GM18907 (cell line): Measurements from ENCODE around the gene EID3.
"Not testable (repeated sequence)": the region's sequence is repeated elsewhere in the genome, so short reads cannot be mapped to it uniquely, and the experiment has no call there.

Experiments
- ATAC-seq: cut with Tn5 transposase; IDR thresholded peaks from one replicate; pipeline ENCODE4 v1.9.1; 2021; ENCODE audit warnings: mild to moderate bottlenecking, moderate library complexity; ENCODE audit not compliant: unreplicated experiment

Gene EID3

DNA sequence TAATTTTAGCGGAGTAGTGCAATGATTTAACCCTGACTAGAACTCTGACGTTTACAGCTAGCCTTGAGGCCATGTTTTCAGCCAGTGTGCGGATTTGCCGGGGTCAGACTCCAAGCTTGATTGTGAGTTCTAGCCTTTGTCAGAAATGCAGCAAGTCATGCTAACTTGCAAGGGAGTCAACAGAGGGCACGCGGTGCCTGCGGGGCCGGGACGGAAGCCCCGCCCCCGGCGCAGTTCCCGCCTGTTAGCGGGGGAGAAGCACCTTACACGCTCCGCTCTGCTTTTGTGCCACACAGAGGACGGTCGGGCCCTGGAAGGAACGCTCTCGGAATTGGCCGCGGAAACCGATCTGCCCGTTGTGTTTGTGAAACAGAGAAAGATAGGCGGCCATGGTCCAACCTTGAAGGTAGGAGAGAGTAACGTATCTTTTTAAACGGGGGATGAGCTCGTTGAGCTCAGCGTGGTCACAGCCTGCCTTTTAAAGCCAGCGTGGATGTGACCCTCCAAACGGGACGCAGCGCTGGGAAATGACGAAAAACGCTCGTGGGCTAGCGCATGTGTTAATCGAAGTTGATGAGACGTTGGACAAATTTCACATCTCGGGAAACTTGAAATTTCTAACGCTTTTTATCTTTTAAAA is 14.8 kb upstream of the EID3 start:
- peak; percentile 52 for ATAC-seq

- no peak for ATAC-seq
Measured at GRCh38 chr12:104290320-104290719, 13.2 kb upstream of the EID3 start.

- ATAC-seq, result no peak
Measured at GRCh38 chr12:104290855-104291254, 12.7 kb upstream of the EID3 start.

- ATAC-seq, result no peak
Measured at GRCh38 chr12:104291867-104292524, 11.5 kb upstream of the EID3 start.

- no peak for ATAC-seq
Measured at GRCh38 chr12:104292872-104293794, 10.4 kb upstream of the EID3 start.

DNA sequence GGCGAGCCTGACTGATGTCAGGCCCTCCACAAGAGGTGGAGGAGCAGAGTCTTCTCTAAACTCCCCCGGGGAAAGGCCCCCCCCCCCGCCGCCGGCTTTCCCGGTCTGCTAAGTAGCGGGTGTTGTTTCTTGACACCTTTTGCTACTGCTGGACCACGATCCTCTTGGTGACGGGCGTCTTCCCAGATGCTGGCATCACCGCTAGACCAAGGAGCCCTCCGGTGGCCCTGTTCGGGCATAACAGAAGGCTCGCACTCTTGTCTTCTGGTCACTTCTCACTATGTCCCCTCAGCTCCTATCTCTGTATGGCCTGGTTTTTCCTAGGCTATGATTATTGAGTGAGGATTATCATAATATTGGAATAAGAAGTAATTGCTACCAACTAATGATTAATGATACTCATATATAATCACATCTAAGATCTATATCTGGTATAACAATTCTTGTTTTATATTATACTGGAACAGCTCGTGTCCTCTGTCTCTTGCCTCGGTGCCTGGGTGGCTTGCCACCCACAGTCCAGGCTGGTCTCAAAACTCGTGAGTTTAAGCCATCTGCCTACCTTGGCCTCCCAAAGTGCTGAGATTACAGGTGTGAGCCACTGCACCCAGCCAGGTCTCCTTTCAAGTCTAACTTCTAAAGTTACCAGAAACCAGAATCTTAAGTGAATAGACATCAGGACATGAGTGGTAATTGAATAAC is 9.2 kb upstream of the EID3 start:
- ATAC-seq, result not testable (repeated sequence)

GRCh38 chr12:104294927-104295668 is 8.4 kb upstream of the EID3 start:
- ATAC-seq, result no peak

- ATAC-seq, result no peak
Measured at GRCh38 chr12:104295954-104296353, 7.6 kb upstream of the EID3 start.

- no peak for ATAC-seq
Measured at GRCh38 chr12:104296718-104297117, 6.8 kb upstream of the EID3 start.

GRCh38 chr12:104297477-104298113 is 5.9 kb upstream of the EID3 start:
- no peak for ATAC-seq

- ATAC-seq, result no peak
Measured at GRCh38 chr12:104299842-104300481, 3.6 kb upstream of the EID3 start.

DNA sequence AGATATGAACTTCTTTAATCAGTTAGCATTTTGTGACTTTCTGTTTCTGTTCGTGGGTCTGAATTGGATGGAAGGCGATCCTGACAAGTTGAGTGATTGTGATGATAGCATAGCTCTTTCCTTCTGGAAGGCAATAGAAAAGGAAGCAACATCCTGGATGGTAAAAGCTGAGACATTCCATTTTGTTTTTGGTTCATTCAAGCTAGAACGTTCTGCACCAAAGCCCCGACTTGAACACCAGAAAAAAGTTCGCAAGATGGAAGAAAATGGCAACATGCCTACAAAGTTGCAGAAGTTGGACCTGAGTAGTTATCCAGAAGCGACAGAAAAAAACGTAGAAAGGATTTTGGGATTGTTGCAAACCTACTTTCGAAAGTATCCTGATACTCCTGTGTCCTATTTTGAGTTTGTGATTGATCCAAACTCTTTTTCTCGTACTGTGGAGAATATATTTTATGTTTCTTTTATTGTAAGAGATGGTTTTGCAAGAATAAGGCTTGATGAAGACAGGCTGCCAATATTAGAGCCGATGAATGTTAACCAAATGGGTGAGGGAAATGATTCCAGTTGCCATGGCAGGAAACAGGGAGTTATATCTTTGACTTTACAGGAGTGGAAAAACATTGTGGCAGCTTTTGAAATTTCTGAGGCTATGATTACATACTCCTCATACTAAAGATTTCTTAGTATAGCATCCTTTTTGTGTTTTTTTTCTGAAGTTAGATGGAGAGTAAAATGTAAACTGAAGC is 896 bp downstream of the EID3 start:
- no peak for ATAC-seq

DNA sequence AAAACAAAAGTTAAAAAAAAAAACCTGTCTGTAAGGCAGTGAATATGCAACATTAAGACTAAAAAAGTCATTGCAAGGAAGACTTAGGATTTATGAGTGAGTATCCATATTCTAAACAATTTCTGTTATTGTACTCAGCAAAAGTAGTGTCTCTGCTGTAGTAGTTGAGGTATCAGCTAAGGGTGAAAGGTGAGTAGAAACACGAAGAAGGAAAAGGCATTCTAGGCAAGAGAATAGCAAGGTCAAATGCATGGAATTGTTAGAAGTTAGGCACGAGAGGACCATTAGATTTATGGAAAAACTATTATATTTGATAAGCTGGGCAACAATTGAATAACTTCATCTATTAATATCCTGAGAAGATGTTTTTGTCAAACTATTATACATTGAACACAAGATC is 1.8 kb downstream of the EID3 start:
- no peak for ATAC-seq

- ATAC-seq, result no peak
Measured at GRCh38 chr12:104306376-104306775, 2.8 kb downstream of the EID3 start.

DNA sequence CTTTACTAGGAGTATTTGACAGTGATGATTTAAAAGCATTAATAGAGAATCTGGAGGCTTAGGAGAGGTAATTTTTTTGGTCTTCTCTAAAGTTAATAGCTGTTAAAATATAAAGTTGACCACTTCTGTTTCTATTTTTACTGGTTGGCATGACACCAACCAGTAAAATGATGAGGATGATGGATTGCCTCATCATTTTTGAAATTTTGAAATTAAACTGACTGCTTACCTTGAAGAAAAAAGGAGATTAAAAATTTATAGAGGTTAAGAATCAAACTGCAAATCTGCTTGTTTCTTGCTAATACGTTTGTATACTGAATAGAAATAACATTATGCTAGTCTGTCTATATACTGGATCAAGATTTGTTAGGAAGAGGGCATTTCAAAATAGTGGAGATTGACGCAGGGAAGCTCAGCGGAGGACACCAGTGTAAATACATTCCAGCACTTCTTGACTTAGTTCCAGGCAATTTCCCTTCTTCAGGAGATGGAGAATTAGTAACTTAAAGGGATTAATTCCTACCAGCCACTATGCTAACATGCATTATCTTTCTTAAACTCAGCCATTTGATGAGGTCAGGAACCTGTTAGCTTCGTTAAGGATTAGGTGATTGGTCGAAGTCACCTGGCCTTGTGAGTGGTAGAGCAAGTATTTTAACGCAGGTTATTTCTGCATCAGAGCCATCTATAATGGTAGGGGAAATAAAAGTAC is 3.6 kb downstream of the EID3 start:
- ATAC-seq, result no peak

DNA sequence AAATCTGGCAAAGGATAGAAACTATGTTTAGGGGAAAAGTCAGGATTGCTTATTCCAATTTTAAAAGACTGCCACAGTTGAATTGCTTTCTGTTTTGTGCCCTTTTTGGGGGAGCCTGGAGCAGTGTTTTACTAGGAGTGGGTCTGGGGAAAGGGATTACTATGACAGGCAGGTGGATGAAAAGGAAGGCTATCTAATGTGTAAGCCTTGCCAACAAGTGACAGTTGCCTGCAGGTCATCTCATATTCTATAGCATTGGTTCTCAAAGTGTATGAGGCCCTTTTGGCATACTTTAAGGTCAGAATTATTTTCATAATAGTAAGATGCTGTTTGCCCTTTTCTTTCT is 4.1 kb downstream of the EID3 start:
- ATAC-seq, result no peak

GRCh38 chr12:104309446-104309993 is 6.0 kb downstream of the EID3 start:
- ATAC-seq, result no peak
